Esophagus muscularis mucosa (tissue), 4 donors: ENCODE measurements around the gene TOX2. TPM values are rescaled to one million over a fixed set of nuclear protein-coding genes. Genes with fewer than 3 reads are reported as not detected.

Experiments used
- DNase-seq: peaks from one replicate; pipeline ENCODE4 v3.0.0-alpha.2; 2017; ENCODE audit errors: extremely low spot score
- H3K27ac ChIP-seq, 4 donors: fragments of 200-600 bp; sonication (generic); replicated peaks in 1 of 4; 1 replicate in 3 of 4; 2 replicates in 1 of 4; pipeline ENCODE4 v1.5.1; 2016 to 2019; ENCODE audit warnings: mild to moderate bottlenecking in 1 of 4
- H3K27me3 ChIP-seq, 4 donors: fragments of 200-600 bp; sonication (generic); one replicate each; pipeline versions ENCODE4 v1.5.1 to v1.6.0; 2016 to 2019
- H3K36me3 ChIP-seq, 4 donors: fragments of 200-600 bp; sonication (generic); one replicate each; pipeline ENCODE4 v1.5.1; 2016 to 2019
- H3K4me1 ChIP-seq, 4 donors: fragments of 200-600 bp; sonication (generic); one replicate each; pipeline ENCODE4 v1.5.1; 2016 to 2019
- H3K4me3 ChIP-seq, 4 donors: fragments of 200-600 bp; sonication (generic); 1 replicate in 2 of 4; 2 replicates in 2 of 4; pipeline ENCODE4 v1.5.1; 2016 to 2019; ENCODE audit warnings: mild to moderate bottlenecking in 4 of 4, moderate library complexity in 1 of 4
- H3K9me3 ChIP-seq, 4 donors: fragments of 200-600 bp; sonication (generic); 1 replicate in 3 of 4; 2 replicates in 1 of 4; pipeline ENCODE4 v1.5.1; 2016 to 2019
- EP300 ChIP-seq: sonication (generic); formaldehyde crosslinking; IDR thresholded peaks from one replicate; pipeline ENCODE4 v1.6.1; 2017; ENCODE audit warnings: antibody characterized with exemption
- POLR2A ChIP-seq: fragments of 450-650 bp; IDR thresholded peaks from one replicate; pipeline ENCODE4 v1.6.1; 2017; ENCODE audit warnings: antibody characterized with exemption, moderate library complexity, mild to moderate bottlenecking, low read depth
- POLR2AphosphoS5 ChIP-seq, 2 donors: sonication (generic); formaldehyde crosslinking; IDR thresholded peaks; one replicate each; pipeline ENCODE4 v1.6.1; 2017; ENCODE audit warnings: antibody characterized with exemption in 2 of 2
- WGBS: methylation state at CpG from one replicate; pipeline ENCODE4 v1.1.5; 2018; 5-methylcytosine and 5-hydroxymethylcytosine counted together
- intact Hi-C: fragments of 100-400 bp; cut with DNase I; formaldehyde crosslinking; loops from one replicate; pipeline ENCODE4 v1.15.1; 2023
- total RNA-seq, 4 donors: library from RNA; depleted of rRNA; stranded (reverse); fragments of >200 nt; gene quantifications; one replicate each; pipeline versions ENCODE4 v1.1.0 to v1.2.1, GENCODE V29; 2016
- TF ChIP-seq, protein P1 (sequence below), 3 experiments: fragments of 200-600 bp in 2 of 3; fragments of 450-650 bp in 1 of 3; sonication (generic) in 2 of 3; IDR thresholded peaks; one replicate each; pipeline ENCODE4 v1.5.1; 2017 to 2019; ENCODE audit warnings: antibody characterized with exemption in 3 of 3, mild to moderate bottlenecking in 2 of 3, moderate library complexity in 1 of 3

TOX2 gene
- total RNA-seq, 4 donors from 2014 or later, result 19.4 to 39.5 (median 32.8) TPM

DNA sequence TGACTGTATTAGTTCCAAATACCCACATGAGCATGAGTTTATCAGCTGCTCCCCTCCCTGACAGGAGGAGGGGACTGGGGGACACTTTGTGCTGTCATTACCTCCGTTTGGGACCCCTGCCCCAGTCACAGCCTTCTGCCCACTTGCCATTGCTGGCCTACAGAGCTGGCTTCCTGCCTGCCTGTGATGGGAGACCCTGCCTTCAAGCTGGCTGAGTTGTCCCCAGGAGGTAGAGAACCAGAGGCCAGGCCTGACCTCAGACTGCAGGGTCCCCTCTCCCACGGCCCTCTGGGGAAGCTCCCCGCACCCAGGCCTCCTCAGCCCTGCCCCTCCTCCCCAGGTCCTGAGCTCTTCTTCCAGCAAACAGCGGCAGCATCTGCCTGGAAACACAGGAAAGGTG lies 166.8 kb downstream of the TOX2 start:
- Histone ChIP-seq H3K36me3 (no peaks in the 10 kb centered on the region), H3K4me1 (peaks cover 0 to 33% (median 25%) of the 10 kb centered on the region in 4 donors), H3K27me3 (no peaks in the 10 kb centered on the region), H3K27ac (no peak overlapping the region), H3K4me3 (no peak overlapping the region), H3K9me3 (no peaks in the 10 kb centered on the region)
- 55% methylated on average over 4 of the region's 4 CpGs for WGBS
- DNase-seq, result no peak
- TF ChIP-seq, protein P1, sequence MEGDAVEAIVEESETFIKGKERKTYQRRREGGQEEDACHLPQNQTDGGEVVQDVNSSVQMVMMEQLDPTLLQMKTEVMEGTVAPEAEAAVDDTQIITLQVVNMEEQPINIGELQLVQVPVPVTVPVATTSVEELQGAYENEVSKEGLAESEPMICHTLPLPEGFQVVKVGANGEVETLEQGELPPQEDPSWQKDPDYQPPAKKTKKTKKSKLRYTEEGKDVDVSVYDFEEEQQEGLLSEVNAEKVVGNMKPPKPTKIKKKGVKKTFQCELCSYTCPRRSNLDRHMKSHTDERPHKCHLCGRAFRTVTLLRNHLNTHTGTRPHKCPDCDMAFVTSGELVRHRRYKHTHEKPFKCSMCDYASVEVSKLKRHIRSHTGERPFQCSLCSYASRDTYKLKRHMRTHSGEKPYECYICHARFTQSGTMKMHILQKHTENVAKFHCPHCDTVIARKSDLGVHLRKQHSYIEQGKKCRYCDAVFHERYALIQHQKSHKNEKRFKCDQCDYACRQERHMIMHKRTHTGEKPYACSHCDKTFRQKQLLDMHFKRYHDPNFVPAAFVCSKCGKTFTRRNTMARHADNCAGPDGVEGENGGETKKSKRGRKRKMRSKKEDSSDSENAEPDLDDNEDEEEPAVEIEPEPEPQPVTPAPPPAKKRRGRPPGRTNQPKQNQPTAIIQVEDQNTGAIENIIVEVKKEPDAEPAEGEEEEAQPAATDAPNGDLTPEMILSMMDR (IDR thresholded peaks at IDR 0.05), result no peak
- TF ChIP-seq EP300 (no peak), POLR2AphosphoS5 (IDR thresholded peaks at IDR 0.05) (no peak), POLR2A (no peak)
- intact Hi-C loops, result loop anchor here (5.0 kb wide), 1 partner anchor 634 kb away; no protein-coding TSS in a partner anchor

DNA sequence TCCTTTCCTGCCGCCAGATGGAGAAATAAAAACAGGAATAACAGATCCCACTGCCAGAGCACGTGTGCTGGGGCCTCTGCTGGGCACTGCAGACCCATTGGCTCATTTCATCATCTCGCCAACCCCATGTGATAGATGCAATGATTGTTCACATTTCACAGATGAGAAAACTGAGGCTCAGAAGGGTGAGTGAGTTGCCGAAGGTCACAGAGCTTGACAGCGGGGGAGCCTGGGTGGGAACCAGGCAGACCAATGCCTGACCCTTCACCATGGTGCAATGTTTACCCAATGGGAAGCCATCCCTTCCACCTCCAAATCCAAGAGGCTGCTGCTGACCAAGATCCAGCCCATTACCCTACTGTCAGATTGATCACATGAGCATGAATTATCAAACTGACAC lies 167.2 kb downstream of the TOX2 start:
- TF ChIP-seq POLR2AphosphoS5 (IDR thresholded peaks at IDR 0.05) (no peak), POLR2A (no peak), EP300 (no peak)
- TF ChIP-seq, protein P1 (IDR thresholded peaks at IDR 0.05), result no peak
- DNase-seq, result no peak
- H3K4me3 ChIP-seq, result no peak overlapping the region
- H3K36me3 ChIP-seq, result no peaks in the 10 kb centered on the region
- 74% methylated on average over 4 of the region's 5 CpGs for WGBS
- intact Hi-C loops, result loop anchor here (5.0 kb wide), 1 partner anchor 635 kb away; no protein-coding TSS in a partner anchor
- no peaks in the 10 kb centered on the region for H3K27me3 ChIP-seq
- H3K4me1 ChIP-seq, result peaks cover 0 to 36% (median 25%) of the 10 kb centered on the region in 4 donors
- H3K9me3 ChIP-seq, result no peaks in the 10 kb centered on the region
- peak overlapping the region in 1 of 4 donors; percentile 66 for H3K27ac ChIP-seq

DNA sequence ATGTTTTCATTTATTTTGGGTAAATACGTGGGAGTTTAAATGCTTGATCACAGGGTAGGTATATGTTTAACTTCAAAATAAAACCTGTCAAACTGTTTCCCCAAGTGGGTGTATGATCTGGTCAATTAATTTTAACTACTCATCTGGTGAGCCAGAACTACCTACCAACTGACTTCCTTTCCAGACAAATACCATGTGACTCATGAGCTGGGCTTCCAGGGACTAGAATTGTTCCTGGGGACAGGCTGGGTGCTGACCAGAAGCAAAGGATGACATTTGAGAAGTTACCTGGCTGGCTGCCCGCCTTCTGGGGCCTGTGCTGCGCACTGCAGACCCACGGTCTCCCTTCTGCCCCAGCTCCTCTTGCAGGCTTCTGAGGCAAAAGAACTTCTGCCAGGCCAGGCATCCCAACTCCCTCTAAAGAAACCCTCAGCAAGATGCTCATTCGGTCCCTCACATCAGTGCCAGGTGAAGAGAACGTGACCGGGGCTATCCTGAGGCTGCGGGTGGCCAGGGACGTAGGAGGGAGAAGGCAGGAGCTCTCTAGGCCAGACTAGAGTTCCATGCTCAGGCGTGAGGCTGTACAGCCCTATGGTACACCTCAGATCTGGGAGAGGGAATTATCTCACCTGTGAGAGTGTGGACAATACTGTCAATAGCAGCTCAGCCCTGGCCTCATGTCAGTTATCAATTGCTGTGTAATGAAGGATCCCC lies 168.7 kb downstream of the TOX2 start:
- Histone ChIP-seq H3K4me1 (peaks cover 0 to 51% (median 38%) of the 10 kb centered on the region in 4 donors), H3K27ac (peak overlapping the region in 3 of 4 donors; percentile 16 to 66 (median 39)), H3K36me3 (no peaks in the 10 kb centered on the region), H3K9me3 (no peaks in the 10 kb centered on the region), H3K4me3 (no peak overlapping the region), H3K27me3 (no peaks in the 10 kb centered on the region)
- WGBS, result 59% methylated on average over 10 of the region's 10 CpGs
- DNase-seq, result no peak
- TF ChIP-seq POLR2AphosphoS5 (IDR thresholded peaks at IDR 0.05) (no peak), EP300 (no peak), POLR2A (no peak)
- TF ChIP-seq, protein P1 (IDR thresholded peaks at IDR 0.05), result no peak
- intact Hi-C loops, result loop anchor here (5.0 kb wide), 1 partner anchor 636 kb away; no protein-coding TSS in a partner anchor

DNA sequence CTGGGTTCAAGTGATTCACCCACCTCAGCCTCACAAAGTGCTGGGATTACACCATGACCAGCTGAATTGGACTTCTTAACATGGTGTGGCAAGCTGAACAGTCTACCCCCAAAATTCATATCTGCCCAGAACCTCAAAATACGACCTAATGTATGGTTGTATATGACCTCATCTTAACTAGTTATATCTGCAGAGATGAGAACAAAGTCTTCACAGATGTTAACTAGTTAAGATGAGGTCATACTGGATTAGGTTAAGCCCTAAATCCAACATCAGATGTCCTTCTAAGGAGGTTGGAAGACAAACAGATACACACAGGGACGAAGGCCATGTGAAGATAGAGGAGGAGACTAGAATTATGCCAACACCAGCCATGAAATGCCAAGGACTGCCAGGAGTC lies 169.8 kb downstream of the TOX2 start:
- H3K27me3 ChIP-seq, result no peaks in the 10 kb centered on the region
- no peak for DNase-seq
- H3K4me1 ChIP-seq, result peaks cover 0 to 51% (median 38%) of the 10 kb centered on the region in 4 donors
- H3K27ac ChIP-seq, result no peak overlapping the region
- no peaks in the 10 kb centered on the region for H3K9me3 ChIP-seq
- TF ChIP-seq EP300, result no peak
- 76% methylated on average over 2 of the region's 2 CpGs for WGBS
- no peak overlapping the region for H3K4me3 ChIP-seq
- no peaks in the 10 kb centered on the region for H3K36me3 ChIP-seq
- intact Hi-C loops, result loop anchor here (5.0 kb wide), 1 partner anchor 637 kb away; no protein-coding TSS in a partner anchor

DNA sequence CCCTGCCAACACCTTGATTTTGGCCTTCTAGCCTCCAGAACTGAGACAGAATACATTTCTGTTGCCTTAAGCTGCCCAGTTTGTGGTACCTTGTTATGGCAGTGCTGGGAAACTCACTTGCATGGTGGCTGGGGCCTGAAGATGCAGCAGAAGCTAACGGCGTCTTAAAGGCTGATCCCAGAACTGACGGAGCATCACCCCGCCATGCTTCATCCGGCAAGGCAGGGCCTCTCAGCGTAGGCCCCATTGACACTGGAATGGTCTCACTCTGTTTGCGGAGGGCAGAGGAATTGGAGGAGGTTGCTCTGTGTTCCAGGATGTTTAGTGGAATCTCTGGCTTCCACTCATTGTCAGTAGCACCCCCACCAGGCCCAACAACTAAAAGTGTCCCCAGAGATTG lies 170.2 kb downstream of the TOX2 start:
- Histone ChIP-seq H3K9me3 (no peaks in the 10 kb centered on the region), H3K4me3 (no peak overlapping the region), H3K36me3 (no peaks in the 10 kb centered on the region), H3K27me3 (no peaks in the 10 kb centered on the region), H3K27ac (no peak overlapping the region), H3K4me1 (peaks cover 0 to 53% (median 38%) of the 10 kb centered on the region in 4 donors)
- TF ChIP-seq POLR2AphosphoS5 (IDR thresholded peaks at IDR 0.05) (no peak), POLR2A (no peak), EP300 (no peak)
- TF ChIP-seq, protein P1 (IDR thresholded peaks at IDR 0.05), result no peak
- 100% methylated on average over 7 of the region's 7 CpGs for WGBS
- intact Hi-C loops, result loop anchor here (5.0 kb wide), 1 partner anchor 638 kb away; no protein-coding TSS in a partner anchor
- DNase-seq, result peak; percentile 85
